ENCODE data around the gene CDK5RAP1. TPM values are rescaled to one million over a fixed set of nuclear protein-coding genes. Genes with fewer than 3 reads are reported as not detected.

CDK5RAP1 gene
- total and polyA plus RNA-seq, 2 donors (not counting 3 experiments of a cell fraction or from before 2014, with no cell fraction given) = 30.8 to 36.5 TPM

- no TSS peak for BruUV-seq (replicated peaks)
- FAIRE-seq (no peak), DNase-seq (ENCODE audit: low read depth, low spot score) (no peak)
- Histone ChIP-seq H3K4me2 (ENCODE audit: insufficient read depth, low read length) (peak overlapping the region; percentile 42), H3K27me3 (ENCODE audit: control insufficient read depth in 2 of 2, insufficient read depth in 2 of 2, low read length in 2 of 2) (no peaks in the 10 kb centered on the region), H3K9me3 (replicated peaks; ENCODE audit: control insufficient read depth, insufficient read depth, low read length) (no peaks in the 10 kb centered on the region), H3K9me1 (replicated peaks; ENCODE audit: control insufficient read depth, extremely low read depth, insufficient read depth, low read length) (no peaks in the 10 kb centered on the region), H2AFZ (ENCODE audit: low read depth, low read length) (no peak overlapping the region), H3K79me2 (ENCODE audit: control insufficient read depth, insufficient read depth, low read length) (no peaks in the 10 kb centered on the region), H3K27ac (ENCODE audit: insufficient read depth, low read depth, low read length) (no peak overlapping the region), H3K36me3 (ENCODE audit: control insufficient read depth in 2 of 2, extremely low read depth in 1 of 2, insufficient read depth in 2 of 2, low read length in 2 of 2) (no peaks in the 10 kb centered on the region), H3K4me3 (replicated peaks in 1 of 3; ENCODE audit: insufficient read depth in 1 of 3, low read depth in 1 of 3, low read length in 3 of 3) (no peak overlapping the region), H3K9ac (replicated peaks; ENCODE audit: extremely low read depth, insufficient read depth, low read length) (no peak overlapping the region), H3K4me1 (ENCODE audit: control insufficient read depth, extremely low read depth, insufficient read depth, low read length) (peaks cover 5% of the 10 kb centered on the region), H4K20me1 (replicated peaks; ENCODE audit: control insufficient read depth, extremely low read depth, insufficient read depth, low read length) (no peaks in the 10 kb centered on the region)
- TF ChIP-seq POLR2AphosphoS5 (IDR thresholded peaks at IDR 0.05; ENCODE audit: insufficient read depth, low read depth, low read length) = no peak
- TF ChIP-seq GATA2 (IDR thresholded peaks at IDR 0.05; ENCODE audit: insufficient read depth, insufficient read length, low read depth, low read length) = no peak
- no peak for TF ChIP-seq MAX (IDR thresholded peaks at IDR 0.05; ENCODE audit: insufficient read depth, insufficient read length)
- no peak for TF ChIP-seq CTCF (IDR thresholded peaks at IDR 0.05; ENCODE audit: extremely low read depth in 1 of 2, insufficient read depth in 1 of 2, low read depth in 1 of 2, low read length in 2 of 2)
- no peak for TF ChIP-seq EZH2 (IDR thresholded peaks at IDR 0.05; ENCODE audit: borderline replicate concordance, low read depth, low read length, severe bottlenecking)
- no peak for TF ChIP-seq POLR2A (IDR thresholded peaks at IDR 0.05; ENCODE audit: low read depth, low read length)
- TF ChIP-seq JUN (IDR thresholded peaks at IDR 0.05; ENCODE audit: borderline replicate concordance, insufficient read depth, insufficient read length, low read depth) = no peak
- no peak for TF ChIP-seq FOS (IDR thresholded peaks at IDR 0.05; ENCODE audit: borderline replicate concordance, insufficient read depth, low read length)
- no peak for TF ChIP-seq MYC (IDR thresholded peaks at IDR 0.05; ENCODE audit: low read depth, low read length)
- ChIA-PET POLR2A (interaction anchor here (0.7 kb wide), 1 partner anchor 288 kb away, joined by 5 read pairs; no protein-coding TSS in a partner anchor), CTCF (interaction anchor here (0.6 to 2.8 kb wide), 5 partner anchors 8 to 369 kb away, joined by 3 to 14 read pairs (median 3); partner anchors contain the start of gene CDK5RAP1)
- dilution Hi-C loops (cut with MboI; ENCODE audit: extremely low pct_ligation_motif_present, low sequenced_read_pairs) (no loop called here), intact Hi-C loops (cut with micrococcal nuclease) (no loop called here)
Measured at GRCh38 chr20:33444797-33445560, 43.7 kb upstream of the CDK5RAP1 start.

Data from endothelial cell of umbilical vein (primary cell).